Stimulated activated CD8-positive, alpha-beta memory T cell treated with anti-CD3 and anti-CD28 coated beads, Interleukin-15, amount 100 ng/mL, for 48 hours (primary cell): ENCODE data around the gene HERC3.

Experiments
- DNase-seq, 2 donors: peaks; one replicate each; pipeline ENCODE4 v3.0.0-alpha.2; 2020; ENCODE audit warnings: low read depth in 2 of 2

The HERC3 gene

GRCh38 chr4:88746206-88746605 is 153.9 kb downstream of the HERC3 start:
- DNase-seq: no peak

- no peak for DNase-seq
Observed at GRCh38 chr4:88747351-88747750, 155.1 kb downstream of the HERC3 start.

GRCh38 chr4:88750369-88750768 is 158.1 kb downstream of the HERC3 start:
- DNase-seq: no peak

GRCh38 chr4:88751258-88752075 is 159.2 kb downstream of the HERC3 start:
- no peak for DNase-seq

GRCh38 chr4:88752076-88752463 is 159.8 kb downstream of the HERC3 start:
- no peak for DNase-seq

GRCh38 chr4:88752754-88753153 is 160.5 kb downstream of the HERC3 start:
- DNase-seq: no peak

GRCh38 chr4:88753658-88754571 is 161.6 kb downstream of the HERC3 start:
- no peak for DNase-seq

- DNase-seq: no peak
Observed at GRCh38 chr4:88754796-88755195, 162.5 kb downstream of the HERC3 start.

- no peak for DNase-seq
Observed at GRCh38 chr4:88755454-88755853, 163.2 kb downstream of the HERC3 start.

- no peak for DNase-seq
Observed at GRCh38 chr4:88756149-88756548, 163.9 kb downstream of the HERC3 start.

GRCh38 chr4:88757067-88757466 is 164.8 kb downstream of the HERC3 start:
- DNase-seq: no peak

GRCh38 chr4:88757776-88758175 is 165.5 kb downstream of the HERC3 start:
- no peak for DNase-seq
